LNCAP (cell line): ENCODE results near the gene ISLR2.

Experiments
- CTCF ChIP-seq: fragments of 450-650 bp; IDR thresholded peaks from 2 replicates; pipeline ENCODE4 v1.5.1; 2017; ENCODE audit warnings: mild to moderate bottlenecking

ISLR2 gene

DNA sequence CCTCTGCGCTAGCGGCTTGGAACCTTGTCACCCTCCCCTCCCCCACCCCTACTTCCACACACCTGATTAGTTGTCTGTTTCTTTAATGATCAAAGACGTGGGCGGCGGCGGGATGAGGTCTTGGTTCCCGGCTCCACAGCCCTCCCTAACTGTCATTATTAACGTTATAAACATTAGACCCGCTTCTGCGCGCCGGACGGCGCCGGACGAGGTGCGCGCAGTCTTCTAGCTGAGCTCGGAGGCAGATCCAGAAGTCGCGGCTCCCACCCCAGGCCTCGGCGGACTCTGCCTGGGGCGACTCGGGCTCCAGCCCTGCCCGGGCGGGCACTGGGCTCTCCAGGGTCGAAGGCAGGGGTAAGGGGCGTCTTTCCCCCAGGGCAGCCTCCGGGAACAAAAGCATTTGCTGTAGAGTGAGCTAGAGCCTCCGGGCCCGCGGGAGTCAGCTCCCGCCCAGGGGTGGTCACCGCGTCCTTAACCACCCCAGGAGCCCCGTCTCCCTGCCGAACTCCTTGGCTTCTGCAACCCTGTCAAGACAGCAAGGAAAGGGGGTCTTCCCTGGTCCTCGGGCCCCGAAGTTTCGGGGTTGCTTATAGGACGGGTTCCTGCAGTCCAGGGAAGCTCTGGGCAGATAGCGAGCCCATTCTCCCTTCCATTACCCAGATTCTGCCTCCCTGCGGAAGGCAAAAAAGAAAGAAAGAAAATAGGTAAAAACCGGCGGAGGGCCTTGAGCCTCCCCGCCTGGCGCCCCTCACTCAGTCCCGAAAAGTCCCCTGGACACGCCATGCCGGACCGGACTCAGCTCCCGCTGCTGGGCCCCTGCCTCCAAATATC, 2.2 kb upstream of the ISLR2 start:
- TF ChIP-seq CTCF, result no peak

DNA sequence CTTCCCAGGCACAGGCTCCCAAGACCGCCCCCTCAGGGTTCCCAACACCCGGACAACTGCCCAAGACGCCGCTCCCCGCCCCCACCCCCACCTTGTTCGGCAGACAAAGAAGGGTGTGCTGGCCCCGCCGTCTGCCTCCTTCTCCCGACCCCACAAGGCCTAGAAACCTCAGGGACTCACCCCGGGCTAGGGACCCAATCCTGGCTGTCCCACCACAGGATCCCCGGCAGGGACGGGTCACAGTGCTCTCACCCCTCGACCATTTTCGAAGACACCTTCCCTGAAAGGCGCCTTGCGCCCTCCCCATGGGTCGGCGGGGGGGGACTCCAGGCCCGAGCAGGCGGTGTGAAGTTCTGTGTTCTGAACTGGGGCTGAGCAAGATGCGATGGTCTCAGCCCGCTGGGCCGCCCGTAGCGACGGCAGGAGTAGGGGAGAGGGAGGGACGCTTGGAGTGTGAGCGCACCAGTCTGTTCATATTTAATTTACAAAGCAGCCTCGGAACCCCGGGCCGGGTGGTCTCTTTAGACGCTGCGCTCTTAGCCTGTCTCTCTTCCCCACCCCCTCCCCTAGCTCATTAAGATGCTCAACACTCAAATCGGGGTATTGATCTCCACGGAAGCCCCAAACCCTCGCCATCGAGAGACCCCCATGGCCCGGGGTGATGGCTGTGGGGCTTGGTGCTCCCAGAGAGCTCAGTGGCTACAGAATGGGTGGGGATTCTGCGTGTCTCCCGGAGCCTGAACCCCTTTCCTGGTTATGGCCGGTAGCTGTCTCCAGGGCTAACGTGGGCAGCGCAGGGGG, 1.4 kb upstream of the ISLR2 start:
- no peak for TF ChIP-seq CTCF

DNA sequence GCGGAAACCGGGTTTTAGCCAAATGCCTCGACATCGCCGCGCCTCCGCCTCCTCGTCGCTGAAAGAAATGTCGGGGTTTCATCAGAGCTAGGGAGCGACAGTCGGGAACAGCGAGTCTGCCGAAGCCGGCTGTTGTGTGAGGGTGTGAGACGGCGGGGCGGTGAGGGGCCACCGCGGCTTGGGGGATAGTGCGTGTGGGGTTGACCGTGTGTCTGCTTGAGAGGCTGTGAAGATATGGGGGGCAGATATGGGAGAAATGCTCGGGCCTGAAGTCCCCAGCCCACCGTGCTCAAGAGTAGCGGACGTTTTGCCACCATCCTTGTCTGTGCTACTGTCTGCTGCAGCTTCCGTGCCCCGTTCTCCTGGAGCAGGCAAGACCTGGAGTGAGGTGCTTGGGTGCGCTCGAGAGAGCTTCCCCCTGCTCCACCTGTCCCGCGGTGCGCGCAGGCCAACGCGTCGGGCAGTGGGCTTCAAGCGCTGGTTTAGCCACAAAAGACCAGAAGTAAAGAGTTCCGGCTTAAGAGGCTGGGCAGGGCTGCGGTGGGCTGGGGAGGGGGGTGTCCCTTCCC, 716 bp upstream of the ISLR2 start:
- TF ChIP-seq CTCF, result no peak

GRCh38 chr15:74130849-74131627, 652 bp downstream of the ISLR2 start:
- no peak for TF ChIP-seq CTCF

DNA sequence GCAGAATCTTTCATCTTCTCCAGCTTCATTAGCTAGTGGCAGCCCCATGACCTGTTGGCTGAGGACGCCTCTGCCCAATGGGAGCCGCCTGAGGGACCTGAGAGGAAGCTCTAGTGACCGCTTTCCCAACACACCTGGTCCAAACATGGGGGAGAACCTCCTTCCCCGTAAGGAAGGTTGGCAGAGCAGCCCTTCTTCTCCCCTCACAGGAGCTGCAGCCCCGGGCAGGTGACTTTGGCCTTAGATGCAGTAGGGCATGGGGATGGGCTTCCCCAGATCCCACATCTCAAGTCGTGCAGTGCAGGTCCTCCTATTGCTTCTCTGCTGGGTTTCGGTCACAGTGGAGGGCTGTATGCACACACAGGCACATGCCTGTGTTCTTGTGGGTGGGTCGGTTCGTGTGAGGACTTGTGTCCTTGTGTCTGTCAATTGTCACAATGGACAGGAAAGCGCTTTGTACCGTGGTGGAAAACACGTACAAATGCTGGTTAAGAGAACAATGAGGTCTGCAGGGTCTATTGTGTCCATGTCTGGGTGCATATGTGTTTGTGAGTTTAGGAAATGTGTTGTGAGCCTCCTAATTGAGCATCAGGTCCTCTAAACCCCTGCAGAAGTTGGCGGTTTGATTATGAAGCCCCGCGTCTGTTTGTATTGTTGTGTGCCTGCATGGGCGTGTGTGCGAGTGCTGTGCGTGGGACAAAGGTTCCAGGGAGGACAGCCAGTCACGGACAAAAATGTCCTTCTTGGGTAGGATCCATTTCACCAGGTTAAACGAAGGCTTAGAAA, 1.4 kb downstream of the ISLR2 start:
- no peak for TF ChIP-seq CTCF

DNA sequence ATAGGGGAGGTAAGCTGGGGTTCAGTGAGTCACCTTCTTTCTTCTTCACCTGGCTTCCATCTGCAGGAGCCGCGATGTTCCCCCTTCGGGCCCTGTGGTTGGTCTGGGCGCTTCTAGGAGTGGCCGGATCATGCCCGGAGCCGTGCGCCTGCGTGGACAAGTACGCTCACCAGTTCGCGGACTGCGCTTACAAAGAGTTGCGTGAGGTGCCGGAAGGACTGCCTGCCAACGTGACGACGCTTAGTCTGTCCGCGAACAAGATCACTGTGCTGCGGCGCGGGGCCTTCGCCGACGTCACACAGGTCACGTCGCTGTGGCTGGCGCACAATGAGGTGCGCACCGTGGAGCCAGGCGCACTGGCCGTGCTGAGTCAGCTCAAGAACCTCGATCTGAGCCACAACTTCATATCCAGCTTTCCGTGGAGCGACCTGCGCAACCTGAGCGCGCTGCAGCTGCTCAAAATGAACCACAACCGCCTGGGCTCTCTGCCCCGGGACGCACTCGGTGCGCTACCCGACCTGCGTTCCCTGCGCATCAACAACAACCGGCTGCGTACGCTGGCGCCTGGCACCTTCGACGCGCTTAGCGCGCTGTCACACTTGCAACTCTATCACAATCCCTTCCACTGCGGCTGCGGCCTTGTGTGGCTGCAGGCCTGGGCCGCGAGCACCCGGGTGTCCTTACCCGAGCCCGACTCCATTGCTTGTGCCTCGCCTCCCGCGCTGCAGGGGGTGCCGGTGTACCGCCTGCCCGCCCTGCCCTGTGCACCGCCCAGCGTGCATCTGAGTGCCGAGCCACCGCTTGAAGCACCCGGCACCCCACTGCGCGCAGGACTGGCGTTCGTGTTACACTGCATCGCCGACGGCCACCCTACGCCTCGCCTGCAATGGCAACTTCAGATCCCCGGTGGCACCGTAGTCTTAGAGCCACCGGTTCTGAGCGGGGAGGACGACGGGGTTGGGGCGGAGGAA, 2.6 kb downstream of the ISLR2 start:
- TF ChIP-seq CTCF, result no peak
